ENCODE results near the gene PPM1H.

PPM1H gene

DNA sequence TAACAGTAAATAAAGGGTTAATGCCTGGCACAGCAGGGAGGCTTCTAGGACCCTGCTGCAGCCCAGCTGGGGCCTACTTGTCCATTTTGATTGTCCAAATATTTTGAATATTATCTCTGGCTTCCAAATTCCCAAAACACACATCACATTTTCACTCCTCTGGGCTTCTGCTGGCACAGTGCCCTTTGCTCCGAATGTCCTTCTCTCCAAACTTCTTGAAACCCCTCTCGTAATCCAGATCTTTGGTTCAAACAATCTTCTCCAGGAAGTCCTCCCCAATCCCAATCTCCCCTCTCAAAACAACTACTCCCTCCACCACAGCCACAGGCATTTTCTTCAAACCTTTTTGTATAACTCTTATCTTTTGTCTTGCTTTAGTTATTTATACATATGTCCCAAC lies 225.6 kb downstream of the PPM1H start:
- H3K27ac ChIP-seq: no peak overlapping the region

DNA sequence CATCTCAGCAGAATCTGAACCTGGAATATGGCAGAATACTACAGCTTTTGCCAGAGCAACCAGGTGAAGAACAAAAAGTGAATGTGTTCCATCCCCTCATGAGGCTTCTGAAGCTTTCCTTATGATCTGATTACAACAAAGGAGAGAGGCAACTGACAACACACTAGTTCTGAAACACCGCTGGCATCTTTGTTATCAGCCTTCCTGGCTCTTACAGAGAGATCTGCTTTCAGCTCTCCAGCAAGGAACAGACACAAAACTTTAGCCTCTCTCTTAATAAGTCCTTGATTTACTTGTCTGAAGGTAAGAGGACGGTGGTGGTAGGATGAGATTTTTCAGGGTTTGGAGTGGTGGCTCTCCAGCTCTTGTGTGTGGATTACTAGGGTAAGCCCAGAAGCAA lies 227.0 kb downstream of the PPM1H start:
- TF ChIP-seq, protein P1, sequence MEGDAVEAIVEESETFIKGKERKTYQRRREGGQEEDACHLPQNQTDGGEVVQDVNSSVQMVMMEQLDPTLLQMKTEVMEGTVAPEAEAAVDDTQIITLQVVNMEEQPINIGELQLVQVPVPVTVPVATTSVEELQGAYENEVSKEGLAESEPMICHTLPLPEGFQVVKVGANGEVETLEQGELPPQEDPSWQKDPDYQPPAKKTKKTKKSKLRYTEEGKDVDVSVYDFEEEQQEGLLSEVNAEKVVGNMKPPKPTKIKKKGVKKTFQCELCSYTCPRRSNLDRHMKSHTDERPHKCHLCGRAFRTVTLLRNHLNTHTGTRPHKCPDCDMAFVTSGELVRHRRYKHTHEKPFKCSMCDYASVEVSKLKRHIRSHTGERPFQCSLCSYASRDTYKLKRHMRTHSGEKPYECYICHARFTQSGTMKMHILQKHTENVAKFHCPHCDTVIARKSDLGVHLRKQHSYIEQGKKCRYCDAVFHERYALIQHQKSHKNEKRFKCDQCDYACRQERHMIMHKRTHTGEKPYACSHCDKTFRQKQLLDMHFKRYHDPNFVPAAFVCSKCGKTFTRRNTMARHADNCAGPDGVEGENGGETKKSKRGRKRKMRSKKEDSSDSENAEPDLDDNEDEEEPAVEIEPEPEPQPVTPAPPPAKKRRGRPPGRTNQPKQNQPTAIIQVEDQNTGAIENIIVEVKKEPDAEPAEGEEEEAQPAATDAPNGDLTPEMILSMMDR (IDR thresholded peaks at IDR 0.05; ENCODE audit: low read depth, low read length, missing control alignments): no peak
- no peaks in the 10 kb centered on the region for H3K27me3 ChIP-seq (replicated peaks)
- H3K36me3 ChIP-seq (replicated peaks): no peaks in the 10 kb centered on the region
- no peak overlapping the region for H3K27ac ChIP-seq
- no peak overlapping the region for H3K4me3 ChIP-seq (ENCODE audit: low read depth, low read length)
- in situ Hi-C loops (cut with HindIII; ENCODE audit: low pct_ligation_motif_present, low sequenced_read_pairs): no loop called here
- DNase-seq: no peak

More for the DNA sequence above, 225.6 kb downstream of the PPM1H start:
- TF ChIP-seq, protein P1 (IDR thresholded peaks at IDR 0.05; ENCODE audit: low read depth, low read length, missing control alignments): no peak
- Histone ChIP-seq H3K36me3 (replicated peaks) (no peaks in the 10 kb centered on the region), H3K4me3 (ENCODE audit: low read depth, low read length) (no peak overlapping the region), H3K27me3 (replicated peaks) (no peaks in the 10 kb centered on the region)
- DNase-seq: no peak
- in situ Hi-C loops (cut with HindIII; ENCODE audit: low pct_ligation_motif_present, low sequenced_read_pairs): no loop called here

DNA sequence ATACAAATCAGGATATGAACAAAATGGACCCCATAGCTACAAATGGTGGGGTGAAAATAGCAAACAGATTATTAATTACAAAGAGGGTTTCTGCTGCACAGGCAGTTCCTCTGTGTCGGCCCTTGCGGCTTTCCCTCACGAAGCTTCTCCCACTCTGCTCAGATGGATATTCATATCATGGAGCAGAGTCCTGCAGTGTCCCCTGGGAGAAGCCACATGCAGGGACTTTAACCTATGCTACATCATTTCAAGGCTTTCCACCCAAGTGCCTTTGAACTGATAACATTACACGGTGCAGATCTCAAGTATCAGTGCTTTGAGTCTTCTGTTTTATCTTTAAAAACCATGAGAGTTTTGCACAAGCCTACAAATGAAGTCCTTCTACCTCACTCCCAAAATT lies 229.1 kb downstream of the PPM1H start:
- Histone ChIP-seq H3K27me3 (replicated peaks) (no peaks in the 10 kb centered on the region), H3K27ac (no peak overlapping the region), H3K36me3 (replicated peaks) (no peaks in the 10 kb centered on the region), H3K4me3 (ENCODE audit: low read depth, low read length) (no peak overlapping the region)
- in situ Hi-C loops (cut with HindIII; ENCODE audit: low pct_ligation_motif_present, low sequenced_read_pairs): no loop called here
- no peak for DNase-seq
- TF ChIP-seq, protein P1 (IDR thresholded peaks at IDR 0.05; ENCODE audit: low read depth, low read length, missing control alignments): no peak

DNA sequence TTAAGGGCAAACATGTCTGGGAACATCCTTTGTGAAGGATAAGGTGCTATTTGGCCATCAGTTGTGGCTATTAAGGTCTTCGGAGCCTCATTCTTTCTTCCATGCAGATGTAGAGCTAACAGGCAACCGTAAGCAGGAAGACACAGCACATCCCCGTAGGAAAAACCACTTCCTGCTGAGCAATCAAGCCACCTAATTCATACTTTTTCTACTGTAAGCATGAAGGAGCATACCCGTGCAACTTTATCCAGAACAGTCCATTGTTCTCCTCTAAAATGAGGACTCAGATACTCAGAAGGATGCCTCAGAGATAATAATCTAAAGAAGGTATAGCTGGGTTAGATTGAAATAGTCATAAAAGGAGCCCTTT lies 232.0 kb downstream of the PPM1H start:
- no peak overlapping the region for H3K4me3 ChIP-seq (ENCODE audit: low read depth, low read length)
- TF ChIP-seq, protein P1 (IDR thresholded peaks at IDR 0.05; ENCODE audit: low read depth, low read length, missing control alignments): no peak
- no peaks in the 10 kb centered on the region for H3K36me3 ChIP-seq (replicated peaks)
- peak overlapping the region; percentile 99 for H3K27ac ChIP-seq
- in situ Hi-C loops (cut with HindIII; ENCODE audit: low pct_ligation_motif_present, low sequenced_read_pairs): no loop called here
- no peaks in the 10 kb centered on the region for H3K27me3 ChIP-seq (replicated peaks)
- no peak for DNase-seq

DNA sequence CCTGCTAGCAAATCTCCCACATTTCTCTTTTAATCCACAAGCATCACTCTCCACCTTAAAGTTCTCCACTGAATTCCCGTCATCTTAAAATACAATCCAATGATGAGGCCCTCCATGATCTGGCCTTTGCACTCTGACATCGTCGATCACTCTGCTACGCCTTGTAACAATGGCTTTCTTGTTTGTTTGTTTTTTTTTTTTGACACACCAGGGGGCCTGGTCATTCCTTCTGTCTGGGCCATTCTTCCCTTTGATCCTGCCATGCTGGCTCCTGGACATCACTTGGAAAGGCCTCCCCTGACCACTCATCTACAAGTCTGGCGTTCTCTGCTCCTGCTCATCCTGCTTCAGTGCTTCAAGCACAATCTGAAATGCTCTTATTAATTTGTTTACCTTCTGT lies 233.5 kb downstream of the PPM1H start:
- no peaks in the 10 kb centered on the region for H3K27me3 ChIP-seq (replicated peaks)
- no peak for DNase-seq
- peak overlapping the region; percentile 99 for H3K27ac ChIP-seq
- TF ChIP-seq, protein P1 (IDR thresholded peaks at IDR 0.05; ENCODE audit: low read depth, low read length, missing control alignments): no peak
- in situ Hi-C loops (cut with HindIII; ENCODE audit: low pct_ligation_motif_present, low sequenced_read_pairs): no loop called here
- no peaks in the 10 kb centered on the region for H3K36me3 ChIP-seq (replicated peaks)
- no peak overlapping the region for H3K4me3 ChIP-seq (ENCODE audit: low read depth, low read length)

DNA sequence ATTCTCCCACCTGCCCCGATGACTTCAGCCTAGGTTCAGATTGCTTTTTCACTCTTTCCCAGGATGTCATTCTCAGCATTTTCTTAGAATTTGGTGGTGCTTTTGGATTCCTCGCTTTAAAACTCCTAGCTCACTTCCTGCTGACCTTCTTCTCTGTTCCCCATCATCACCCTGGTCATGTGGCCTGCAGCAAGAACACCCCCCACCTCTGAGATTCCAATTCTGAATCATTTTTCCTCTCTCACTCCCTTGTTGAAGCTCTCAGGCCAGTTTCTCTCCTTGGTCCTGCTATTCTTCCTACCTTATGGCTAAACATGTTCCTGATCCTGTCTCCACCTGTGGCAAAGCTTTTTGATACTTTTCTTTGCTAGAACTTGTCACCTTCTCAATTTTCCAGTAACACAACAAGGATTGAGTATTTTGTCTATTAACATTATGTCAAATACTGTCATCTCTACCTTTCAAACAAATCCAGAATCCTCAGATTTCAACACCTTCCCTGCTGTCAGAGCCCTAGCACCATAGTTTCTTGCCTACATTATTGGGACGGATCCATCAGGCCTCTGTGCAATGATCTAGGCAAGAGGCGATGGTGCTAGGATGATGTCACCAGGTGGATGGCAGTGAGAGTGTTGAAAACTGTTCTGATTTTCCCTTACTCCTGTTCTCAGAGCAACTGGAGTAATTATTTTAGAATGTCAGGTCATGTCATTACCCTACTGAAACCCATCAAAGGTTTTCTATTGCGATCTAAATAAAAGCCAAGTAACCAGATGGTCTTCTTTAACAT lies 234.7 kb downstream of the PPM1H start:
- Histone ChIP-seq H3K4me3 (ENCODE audit: low read depth, low read length) (no peak overlapping the region), H3K27ac (peak overlapping the region; percentile 79), H3K36me3 (replicated peaks) (no peaks in the 10 kb centered on the region), H3K27me3 (replicated peaks) (no peaks in the 10 kb centered on the region)
- DNase-seq: peak; percentile 47
- TF ChIP-seq, protein P1 (IDR thresholded peaks at IDR 0.05; ENCODE audit: low read depth, low read length, missing control alignments): no peak
- in situ Hi-C loops (cut with HindIII; ENCODE audit: low pct_ligation_motif_present, low sequenced_read_pairs): no loop called here

All from brain microvascular endothelial cell (primary cell).